ENCODE results near the gene DEPDC1.

Gene DEPDC1

GRCh38 chr1:68456202-68456601, 40.7 kb downstream of the DEPDC1 start:
- no peaks in the 10 kb centered on the region for H3K36me3 ChIP-seq (ENCODE audit: insufficient read depth, low read length)
- no peaks in the 10 kb centered on the region for H3K4me1 ChIP-seq (ENCODE audit: insufficient read depth, low read length)
- H3K9me3 ChIP-seq (ENCODE audit: control insufficient read depth, insufficient read depth, low read length): no peaks in the 10 kb centered on the region
- H3K9ac ChIP-seq (ENCODE audit: low read depth, low read length): no peak overlapping the region

DNA sequence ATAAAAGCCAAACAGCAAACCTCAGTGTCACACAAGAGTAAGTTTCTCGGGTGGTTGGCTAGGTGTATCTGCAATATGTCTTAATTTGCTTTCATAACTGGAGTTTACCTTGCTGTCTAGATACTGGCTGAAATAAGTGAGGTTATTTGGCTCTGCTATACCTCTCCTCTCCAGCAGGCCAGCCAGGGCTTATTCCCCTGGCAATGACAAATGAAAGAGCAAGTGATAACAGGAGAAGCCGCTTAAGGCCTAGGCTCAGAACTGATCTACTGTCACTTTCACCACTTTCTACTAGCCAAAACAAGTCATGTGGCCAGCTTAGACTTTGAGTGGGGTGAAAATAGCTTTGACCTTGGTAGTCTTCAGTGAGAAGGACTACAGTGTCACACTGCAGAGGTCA, 42.3 kb downstream of the DEPDC1 start:
- Histone ChIP-seq H3K36me3 (ENCODE audit: insufficient read depth, low read length) (no peaks in the 10 kb centered on the region), H3K4me1 (ENCODE audit: insufficient read depth, low read length) (no peaks in the 10 kb centered on the region), H3K9ac (ENCODE audit: low read depth, low read length) (no peak overlapping the region), H3K9me3 (ENCODE audit: control insufficient read depth, insufficient read depth, low read length) (no peaks in the 10 kb centered on the region)

DNA sequence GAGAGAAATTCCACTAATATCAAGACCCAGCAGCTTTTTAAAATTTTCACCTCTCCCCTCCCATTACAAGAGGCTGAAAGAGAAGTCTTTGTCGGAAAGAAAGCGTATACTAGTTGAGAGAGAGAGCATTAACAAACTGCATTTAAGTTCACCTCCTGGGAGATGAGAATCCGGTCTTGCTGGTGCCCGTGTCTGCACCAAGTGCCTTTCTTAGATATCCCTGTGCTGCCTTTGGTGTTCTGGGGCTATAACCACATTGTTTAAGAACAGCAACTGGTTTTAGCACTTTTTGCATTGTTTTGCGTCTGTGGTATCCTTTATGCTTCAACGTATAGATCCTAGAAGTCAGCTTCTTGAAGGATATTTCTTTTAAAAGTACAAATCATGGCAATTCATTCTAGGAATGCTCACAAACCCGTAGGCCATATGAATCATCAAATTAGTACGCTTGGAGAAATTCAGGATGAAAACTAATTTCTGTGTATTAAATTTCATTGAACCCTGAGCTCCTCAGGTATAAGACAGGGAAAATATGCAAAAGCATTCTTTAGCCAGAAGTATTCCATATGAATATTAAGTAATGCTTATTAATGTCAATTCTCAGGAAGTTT, 43.7 kb downstream of the DEPDC1 start:
- no peak overlapping the region for H3K9ac ChIP-seq (ENCODE audit: low read depth, low read length)
- H3K36me3 ChIP-seq (ENCODE audit: insufficient read depth, low read length): no peaks in the 10 kb centered on the region
- no peaks in the 10 kb centered on the region for H3K9me3 ChIP-seq (ENCODE audit: control insufficient read depth, insufficient read depth, low read length)
- H3K4me1 ChIP-seq (ENCODE audit: insufficient read depth, low read length): no peaks in the 10 kb centered on the region

GRCh38 chr1:68449901-68450300, 47.0 kb downstream of the DEPDC1 start, which contains the start of gene RPE65:
Gene RPE65 (minus strand): TSS chr1:68449954. CDS start chr1:68449905, 49 bp downstream.
- Histone ChIP-seq H3K9me3 (ENCODE audit: control insufficient read depth, insufficient read depth, low read length) (no peaks in the 10 kb centered on the region), H3K9ac (ENCODE audit: low read depth, low read length) (no peak within 1 kb of the TSS), H3K4me1 (ENCODE audit: insufficient read depth, low read length) (no peaks in the 10 kb centered on the region), H3K36me3 (ENCODE audit: insufficient read depth, low read length) (no peaks in the 10 kb centered on the region)

DNA sequence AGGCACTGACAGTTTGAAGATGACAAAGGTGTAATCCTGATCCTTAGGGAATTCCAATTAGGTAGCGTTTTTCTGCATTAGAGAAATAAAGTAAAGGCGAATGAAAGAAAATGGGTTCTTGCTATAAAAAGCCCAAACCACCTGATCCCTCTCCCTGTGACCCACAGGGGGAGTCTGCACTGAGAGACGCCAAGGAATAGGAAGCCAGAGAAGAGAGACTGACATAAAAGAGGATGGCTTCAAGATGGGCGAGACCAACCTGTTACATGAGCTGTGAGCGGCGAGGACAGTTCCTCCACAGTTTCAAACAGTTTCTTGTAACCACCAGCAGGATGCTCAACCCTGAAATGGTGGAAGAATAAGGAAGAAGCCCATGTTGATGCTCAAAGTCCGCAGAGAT, 48.5 kb downstream of the DEPDC1 start:
- H3K4me1 ChIP-seq (ENCODE audit: insufficient read depth, low read length): no peaks in the 10 kb centered on the region
- H3K36me3 ChIP-seq (ENCODE audit: insufficient read depth, low read length): no peaks in the 10 kb centered on the region
- H3K9me3 ChIP-seq (ENCODE audit: control insufficient read depth, insufficient read depth, low read length): no peaks in the 10 kb centered on the region
- H3K9ac ChIP-seq (ENCODE audit: low read depth, low read length): no peak overlapping the region

- H3K36me3 ChIP-seq (ENCODE audit: insufficient read depth, low read length): no peaks in the 10 kb centered on the region
- H3K9me3 ChIP-seq (ENCODE audit: control insufficient read depth, insufficient read depth, low read length): no peaks in the 10 kb centered on the region
- no peak overlapping the region for H3K9ac ChIP-seq (ENCODE audit: low read depth, low read length)
- H3K4me1 ChIP-seq (ENCODE audit: insufficient read depth, low read length): no peaks in the 10 kb centered on the region
Observed at GRCh38 chr1:68445709-68446108, 51.2 kb downstream of the DEPDC1 start.

GRCh38 chr1:68442822-68443556, 53.9 kb downstream of the DEPDC1 start:
- Histone ChIP-seq H3K9ac (ENCODE audit: low read depth, low read length) (no peak overlapping the region), H3K36me3 (ENCODE audit: insufficient read depth, low read length) (no peaks in the 10 kb centered on the region), H3K9me3 (ENCODE audit: control insufficient read depth, insufficient read depth, low read length) (no peaks in the 10 kb centered on the region), H3K4me1 (ENCODE audit: insufficient read depth, low read length) (0 out of 2 replicates have a peak, but pooled peaks cover 5% of the 10 kb centered on the region)

- no peaks in the 10 kb centered on the region for H3K9me3 ChIP-seq (ENCODE audit: control insufficient read depth, insufficient read depth, low read length)
- no peak overlapping the region for H3K9ac ChIP-seq (ENCODE audit: low read depth, low read length)
- H3K36me3 ChIP-seq (ENCODE audit: insufficient read depth, low read length): no peaks in the 10 kb centered on the region
- H3K4me1 ChIP-seq (ENCODE audit: insufficient read depth, low read length): 0 out of 2 replicates have a peak, but pooled peaks cover 7% of the 10 kb centered on the region
Observed at GRCh38 chr1:68442006-68442405, 54.9 kb downstream of the DEPDC1 start.

GRCh38 chr1:68438310-68438709, 58.6 kb downstream of the DEPDC1 start:
- Histone ChIP-seq H3K9me3 (ENCODE audit: control insufficient read depth, insufficient read depth, low read length) (no peaks in the 10 kb centered on the region), H3K36me3 (ENCODE audit: insufficient read depth, low read length) (no peaks in the 10 kb centered on the region), H3K9ac (ENCODE audit: low read depth, low read length) (no peak overlapping the region), H3K4me1 (ENCODE audit: insufficient read depth, low read length) (0 out of 2 replicates have a peak, but pooled peaks cover 7% of the 10 kb centered on the region)

DNA sequence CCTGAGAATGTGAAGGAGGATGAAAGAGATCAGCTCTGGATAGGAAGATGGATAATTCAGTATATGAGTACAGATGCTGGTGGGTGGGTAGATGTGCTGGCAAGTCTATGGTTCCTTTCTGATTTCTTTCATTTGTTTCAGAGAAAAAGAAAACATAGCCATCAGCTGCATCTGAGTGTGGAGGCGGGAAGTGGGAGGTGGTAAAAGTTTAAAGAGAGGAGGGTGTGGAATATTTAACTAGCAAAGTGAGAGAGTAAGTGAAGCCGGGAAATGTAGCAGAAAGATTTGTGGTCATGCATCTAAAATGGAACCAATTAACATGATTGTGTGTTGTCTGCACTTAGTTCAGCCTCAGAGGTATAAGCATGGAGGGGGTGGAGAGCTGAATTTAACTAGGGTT, 63.5 kb downstream of the DEPDC1 start:
- Histone ChIP-seq H3K9ac (ENCODE audit: low read depth, low read length) (no peak overlapping the region), H3K36me3 (ENCODE audit: insufficient read depth, low read length) (no peaks in the 10 kb centered on the region)

DNA sequence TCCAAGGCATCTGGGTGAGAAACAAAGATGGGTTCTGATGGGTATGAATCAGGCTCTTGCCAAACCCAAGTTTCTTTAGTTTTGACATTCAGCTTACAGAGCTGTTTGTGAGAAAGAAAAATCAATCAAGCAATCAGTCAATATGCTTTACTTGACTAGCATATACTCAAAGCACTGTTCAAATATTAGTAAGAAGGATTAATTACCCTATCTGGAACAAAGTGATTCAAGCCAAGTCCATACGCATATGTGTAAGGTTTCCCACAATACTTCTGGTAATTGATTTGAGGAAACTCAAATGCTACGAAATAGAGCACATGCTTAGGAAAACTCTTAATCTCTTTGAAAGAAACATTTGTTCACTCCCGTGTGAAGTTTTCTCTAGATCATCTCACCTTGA, 65.8 kb downstream of the DEPDC1 start:
- no peaks in the 10 kb centered on the region for H3K9me3 ChIP-seq (ENCODE audit: control insufficient read depth, insufficient read depth, low read length)
- no peaks in the 10 kb centered on the region for H3K4me1 ChIP-seq (ENCODE audit: insufficient read depth, low read length)
- no peak overlapping the region for H3K9ac ChIP-seq (ENCODE audit: low read depth, low read length)
- H3K36me3 ChIP-seq (ENCODE audit: insufficient read depth, low read length): no peaks in the 10 kb centered on the region

More for the DNA sequence above, 63.5 kb downstream of the DEPDC1 start:
- H3K4me1 ChIP-seq (ENCODE audit: insufficient read depth, low read length): 0 out of 2 replicates have a peak, but pooled peaks cover 6% of the 10 kb centered on the region
- no peaks in the 10 kb centered on the region for H3K9me3 ChIP-seq (ENCODE audit: control insufficient read depth, insufficient read depth, low read length)

GRCh38 chr1:68429233-68429808, 67.6 kb downstream of the DEPDC1 start:
- Histone ChIP-seq H3K36me3 (ENCODE audit: insufficient read depth, low read length) (no peaks in the 10 kb centered on the region), H3K4me1 (ENCODE audit: insufficient read depth, low read length) (no peaks in the 10 kb centered on the region), H3K9ac (ENCODE audit: low read depth, low read length) (no peak overlapping the region), H3K9me3 (ENCODE audit: control insufficient read depth, insufficient read depth, low read length) (no peaks in the 10 kb centered on the region)

- H3K9ac ChIP-seq (ENCODE audit: low read depth, low read length): no peak overlapping the region
- no peaks in the 10 kb centered on the region for H3K9me3 ChIP-seq (ENCODE audit: control insufficient read depth, insufficient read depth, low read length)
- no peaks in the 10 kb centered on the region for H3K36me3 ChIP-seq (ENCODE audit: insufficient read depth, low read length)
- no peaks in the 10 kb centered on the region for H3K4me1 ChIP-seq (ENCODE audit: insufficient read depth, low read length)
Observed at GRCh38 chr1:68426594-68426993, 70.3 kb downstream of the DEPDC1 start.
